ENCODE measurements around the gene CYB5RL. TPM values are rescaled to one million over a fixed set of nuclear protein-coding genes. Genes with fewer than 3 reads are reported as not detected.

CYB5RL gene
- total RNA-seq, 1 donor from 2014 or later, result 8.7 TPM

- Mint-ChIP-seq H3K27me3 (no peaks in the 10 kb centered on the region), H3K9me3 (no peaks in the 10 kb centered on the region), H3K27ac (no peak overlapping the region), H3K4me3 (no peak overlapping the region), H3K4me1 (no peaks in the 10 kb centered on the region), H3K36me3 (ENCODE audit: low read depth) (peaks cover 49% of the 10 kb centered on the region)
- intact Hi-C loops (cut with micrococcal nuclease), result no loop called here
- CTCF ChIA-PET, result no interaction called here
- POLR2A ChIA-PET, result no interaction called here
- no peak for DNase-seq
- TF ChIP-seq CTCF (IDR thresholded peaks at IDR 0.05), result no peak
- ATAC-seq (ENCODE audit: low read depth), result no peak
Observed at GRCh38 chr1:54221867-54222484, 22.1 kb upstream of the CYB5RL start.

- CTCF ChIA-PET, result no interaction called here
- Mint-ChIP-seq H3K4me3 (no peak overlapping the region), H3K27me3 (no peaks in the 10 kb centered on the region), H3K27ac (no peak overlapping the region), H3K9me3 (no peaks in the 10 kb centered on the region), H3K36me3 (ENCODE audit: low read depth) (peaks cover 56% of the 10 kb centered on the region), H3K4me1 (no peaks in the 10 kb centered on the region)
- ATAC-seq (ENCODE audit: low read depth), result no peak
- POLR2A ChIA-PET, result no interaction called here
- intact Hi-C loops (cut with micrococcal nuclease), result no loop called here
- DNase-seq, result no peak
- no peak for TF ChIP-seq CTCF (IDR thresholded peaks at IDR 0.05)
Observed at GRCh38 chr1:54221113-54221834, 21.4 kb upstream of the CYB5RL start.

- no peak for ATAC-seq (ENCODE audit: low read depth)
- Mint-ChIP-seq H3K4me1 (no peaks in the 10 kb centered on the region), H3K9me3 (no peaks in the 10 kb centered on the region), H3K4me3 (no peak overlapping the region), H3K27me3 (no peaks in the 10 kb centered on the region), H3K36me3 (ENCODE audit: low read depth) (peaks cover 66% of the 10 kb centered on the region), H3K27ac (no peak overlapping the region)
- no peak for DNase-seq
- POLR2A ChIA-PET, result interaction anchor here (1.3 kb wide), 1 partner anchor 20 kb away, joined by 3 read pairs; the partner anchor contains the start of genes CYB5RL and MRPL37
- TF ChIP-seq CTCF (IDR thresholded peaks at IDR 0.05), result no peak
- intact Hi-C loops (cut with micrococcal nuclease), result no loop called here
- CTCF ChIA-PET, result no interaction called here
Observed at GRCh38 chr1:54220004-54220811, 20.4 kb upstream of the CYB5RL start.

- POLR2A ChIA-PET, result interaction anchor here (1.3 kb wide), 1 partner anchor 20 kb away, joined by 3 read pairs; the partner anchor contains the start of genes CYB5RL and MRPL37
- H3K36me3 Mint-ChIP-seq (ENCODE audit: low read depth), result peaks cover 72% of the 10 kb centered on the region
- no peak overlapping the region for H3K27ac Mint-ChIP-seq
Observed at GRCh38 chr1:54219688-54220003, 19.8 kb upstream of the CYB5RL start.

More at GRCh38 chr1:54219688-54220003, 19.8 kb upstream of the CYB5RL start:
- DNase-seq (no peak), ATAC-seq (ENCODE audit: low read depth) (no peak)
- intact Hi-C loops (cut with micrococcal nuclease), result no loop called here
- CTCF ChIA-PET, result no interaction called here
- Mint-ChIP-seq H3K4me1 (no peaks in the 10 kb centered on the region), H3K27me3 (no peaks in the 10 kb centered on the region), H3K9me3 (no peaks in the 10 kb centered on the region), H3K4me3 (no peak overlapping the region)
- no peak for TF ChIP-seq CTCF (IDR thresholded peaks at IDR 0.05)

All from activated B cell treated with CpG ODN at 0.5 μM for 24 hours (primary cell).